Mucosa of gallbladder (tissue), 1 donor: Measurements from ENCODE around the gene MAP3K5. TPM values are rescaled to one million over a fixed set of nuclear protein-coding genes. Genes with fewer than 3 reads are reported as not detected.
"Not testable (repeated sequence)": the region's sequence is repeated elsewhere in the genome, so short reads cannot be mapped to it uniquely, and the experiment has no call there.

Source experiments
- DNase-seq: peaks from one replicate; pipeline ENCODE4 v3.0.0-alpha.2; 2020; ENCODE audit warnings: low spot score
- total RNA-seq: library from RNA; stranded (reverse); gene quantifications from one replicate; pipeline ENCODE4 v1.2.1, GENCODE V29; 2021
- donor health status: DM: no; HTN: no; CAD: no.

The MAP3K5 gene
- total RNA-seq, 1 donor from 2014 or later, result 15.9 TPM

DNA sequence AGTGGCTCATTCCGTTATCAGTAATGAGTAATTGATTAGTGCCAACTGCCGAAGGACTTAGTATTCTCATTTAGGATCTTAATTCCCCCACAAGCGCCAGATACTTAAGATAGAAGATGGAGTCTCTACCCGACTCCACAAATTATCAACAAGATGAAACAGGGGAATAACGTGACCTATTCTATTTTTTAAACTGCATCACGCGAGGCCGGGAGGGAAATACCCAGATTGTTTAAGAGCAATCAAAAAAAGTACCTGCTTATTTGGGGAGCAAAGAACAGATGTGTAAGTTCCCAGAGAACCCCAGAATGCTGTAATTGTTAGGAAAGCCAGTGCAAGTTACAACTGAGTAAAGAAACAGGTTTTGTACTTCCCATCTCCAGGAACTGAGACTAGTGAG, 1.1 kb upstream of the MAP3K5 start:
- DNase-seq, result no peak

DNA sequence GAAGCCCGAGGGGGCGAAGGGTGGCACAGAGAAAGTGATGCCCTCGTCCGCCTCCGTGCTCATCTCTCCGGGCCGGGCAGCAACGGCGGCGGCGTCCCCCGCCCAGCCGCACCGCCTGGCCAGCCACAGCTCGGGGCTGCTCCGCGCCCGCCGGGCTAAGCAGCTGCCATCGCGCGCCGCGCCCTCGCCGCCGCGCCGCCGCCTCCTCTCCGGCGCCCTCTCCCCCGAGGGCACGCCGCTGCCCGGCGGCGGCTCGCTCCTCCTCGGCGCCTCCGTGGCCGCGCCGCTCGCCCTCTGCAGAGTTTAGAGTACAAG, 225 bp downstream of the MAP3K5 start:
- no peak for DNase-seq

DNA sequence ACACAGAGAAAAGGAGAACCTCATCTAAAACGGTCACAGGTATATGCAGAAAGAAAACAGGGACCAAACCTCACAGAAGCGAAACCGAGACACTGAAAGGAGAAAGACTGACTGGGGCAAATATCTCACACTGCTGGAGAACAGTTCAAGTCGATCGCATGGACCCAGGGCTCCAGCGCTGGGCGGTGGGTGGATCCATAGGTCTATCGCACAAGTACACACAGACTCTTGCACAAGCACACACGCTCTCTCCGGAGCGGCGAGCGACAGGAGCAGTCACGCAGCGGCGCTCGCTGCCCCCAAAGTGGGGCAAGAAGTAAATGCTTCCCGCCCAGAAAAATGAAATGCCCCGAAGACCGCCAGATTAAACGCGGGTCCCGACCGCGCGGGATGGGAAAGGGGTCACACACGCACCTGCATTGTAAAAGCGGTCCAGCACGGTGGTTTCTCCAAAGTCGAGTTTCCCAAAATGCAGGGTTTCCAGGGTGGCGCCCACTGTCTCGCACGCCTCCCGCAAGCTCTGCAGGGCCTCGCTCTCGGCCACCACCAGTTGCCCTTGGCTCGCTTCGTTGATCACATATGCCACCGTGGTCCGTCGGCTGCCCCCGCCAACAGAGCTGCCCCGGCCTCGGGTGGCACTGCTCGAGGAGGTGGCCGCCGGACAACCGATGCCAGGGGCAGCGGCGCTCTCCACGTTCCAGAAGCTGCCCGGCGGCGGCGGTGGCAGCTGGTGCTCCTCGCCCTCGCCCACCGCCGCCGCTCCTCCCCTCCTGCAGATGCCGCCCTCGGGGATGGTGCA, 782 bp downstream of the MAP3K5 start:
- DNase-seq, result peak; percentile 67

DNA sequence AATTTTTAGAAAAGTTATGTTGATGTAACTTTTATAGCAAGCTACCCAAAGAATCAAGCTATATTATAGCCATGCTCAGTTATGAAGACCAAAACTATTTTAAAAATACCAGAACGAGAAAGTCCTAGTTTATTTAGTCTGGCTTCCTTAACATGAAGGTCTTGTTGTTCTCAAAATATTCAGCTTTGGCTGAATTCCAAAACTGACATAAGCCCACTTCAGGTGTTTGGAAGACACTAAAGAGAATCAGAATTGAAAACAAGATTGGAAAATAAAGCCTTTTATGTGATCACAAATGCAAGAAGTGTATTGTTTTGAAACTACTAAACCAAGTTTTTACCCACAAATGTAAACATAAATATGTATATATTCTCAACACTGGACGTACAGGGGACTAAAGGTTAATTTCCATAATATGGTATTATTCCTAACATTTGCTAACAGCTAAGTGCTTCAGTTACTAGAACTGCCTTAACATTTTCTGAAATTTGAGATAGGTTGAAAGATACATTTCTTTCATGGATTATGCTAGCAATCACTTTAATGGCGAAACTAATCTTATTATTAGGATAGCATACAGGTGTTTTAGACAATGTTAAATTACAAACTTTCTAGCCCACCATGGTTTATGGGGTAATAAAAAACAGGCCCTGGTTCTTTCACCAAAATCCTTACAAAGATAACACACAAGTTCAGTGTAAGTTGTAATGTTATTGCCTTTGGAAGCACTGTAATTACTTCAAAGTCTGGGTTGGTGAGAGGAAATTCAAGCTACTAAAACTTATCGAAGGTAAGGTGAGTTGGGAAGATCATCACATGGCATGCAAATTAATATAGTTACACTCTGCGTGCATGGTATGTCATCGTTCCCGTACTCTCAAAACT, 1.6 kb downstream of the MAP3K5 start:
- no peak for DNase-seq

DNA sequence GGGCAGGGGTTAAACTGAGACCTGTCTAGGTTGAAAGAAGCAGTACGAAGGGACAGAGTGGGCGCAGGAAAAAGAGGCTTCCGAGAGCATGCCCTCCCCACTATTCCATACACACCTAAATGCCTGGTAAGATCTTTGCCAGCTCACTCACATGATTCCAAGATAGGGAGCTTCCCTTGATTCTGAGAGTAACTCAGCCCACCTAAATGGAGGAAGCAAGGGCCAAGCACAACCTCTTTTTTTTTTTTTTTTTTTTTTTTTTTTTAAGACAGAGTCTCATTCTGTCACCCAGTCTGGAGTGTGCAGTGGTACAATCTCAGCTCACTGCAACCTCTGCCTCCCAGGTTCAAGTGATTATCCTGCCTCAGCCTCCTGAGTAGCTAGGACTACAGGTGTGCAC, 2.8 kb downstream of the MAP3K5 start:
- not testable (repeated sequence) for DNase-seq

DNA sequence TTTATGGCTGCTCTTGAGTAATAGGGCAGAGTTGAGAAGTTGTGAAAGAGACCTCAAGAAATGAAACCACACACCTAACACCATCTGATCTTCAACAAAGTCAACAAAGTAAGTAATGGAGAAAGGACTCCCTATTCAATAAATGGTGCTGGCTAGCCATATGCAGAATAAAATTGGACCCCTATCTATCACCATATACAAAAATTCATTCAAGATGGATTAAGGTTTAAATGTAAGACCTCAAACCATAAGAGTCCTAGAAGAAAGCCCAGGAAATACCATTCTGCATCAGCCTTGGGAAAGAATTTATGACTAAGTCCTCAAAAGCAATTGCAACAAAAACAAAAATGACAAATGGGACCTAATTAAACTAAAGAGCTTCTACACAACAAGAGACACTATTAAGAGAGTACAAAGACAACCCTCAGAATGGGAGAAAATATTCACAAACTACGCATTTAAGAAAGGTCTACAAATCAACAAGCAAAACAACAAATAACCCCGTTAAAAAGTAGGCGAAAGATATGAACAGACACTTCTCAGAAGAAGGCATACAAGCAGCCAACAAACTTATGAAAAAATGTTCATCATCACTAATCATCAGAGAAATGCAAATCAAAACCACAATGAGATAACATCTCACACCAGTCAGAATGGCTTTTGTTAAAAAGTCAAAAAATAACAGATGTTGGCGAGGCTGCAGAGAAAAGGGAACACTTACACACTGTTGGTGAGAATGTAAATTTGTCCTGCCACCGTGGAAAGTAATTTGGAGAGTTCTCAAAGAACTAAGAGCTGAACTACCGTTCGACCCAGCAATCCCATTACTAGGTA, 4.0 kb downstream of the MAP3K5 start:
- no peak for DNase-seq

DNA sequence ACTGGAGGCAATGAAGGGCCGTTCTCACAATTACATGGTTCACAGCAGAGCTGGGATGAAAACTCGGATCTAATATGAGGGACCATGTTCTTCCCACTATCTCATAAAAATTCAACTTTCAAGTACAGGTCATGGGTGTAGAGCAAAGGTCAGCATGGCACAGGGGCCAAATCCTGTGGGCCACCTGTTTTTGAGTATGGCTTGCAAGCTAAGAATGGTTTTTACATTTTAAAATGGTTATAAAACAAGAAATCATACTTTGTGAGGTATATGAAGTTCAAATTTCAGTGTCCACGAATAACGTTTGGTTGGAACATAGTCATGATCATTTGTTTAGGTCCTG, 4.6 kb downstream of the MAP3K5 start:
- no peak for DNase-seq

DNA sequence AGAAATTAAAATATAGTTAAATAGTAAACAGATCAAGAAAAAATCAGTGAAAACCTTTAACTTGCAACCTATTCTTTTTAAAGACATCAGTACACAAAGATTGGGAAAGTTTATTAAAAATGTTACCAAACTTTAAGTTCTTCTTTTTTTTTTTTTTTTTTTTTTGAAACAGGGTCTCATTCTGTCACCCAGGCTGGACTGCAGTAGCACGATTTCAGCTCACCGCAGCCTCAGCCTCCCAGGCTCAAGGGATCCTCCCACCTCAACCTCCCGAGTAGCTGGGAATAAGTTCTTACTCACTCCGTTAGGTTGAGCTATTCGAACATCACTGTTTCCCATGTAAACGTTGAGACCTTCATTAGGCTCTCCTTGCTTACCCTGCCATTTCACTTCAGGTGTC, 5.6 kb downstream of the MAP3K5 start:
- no peak for DNase-seq

DNA sequence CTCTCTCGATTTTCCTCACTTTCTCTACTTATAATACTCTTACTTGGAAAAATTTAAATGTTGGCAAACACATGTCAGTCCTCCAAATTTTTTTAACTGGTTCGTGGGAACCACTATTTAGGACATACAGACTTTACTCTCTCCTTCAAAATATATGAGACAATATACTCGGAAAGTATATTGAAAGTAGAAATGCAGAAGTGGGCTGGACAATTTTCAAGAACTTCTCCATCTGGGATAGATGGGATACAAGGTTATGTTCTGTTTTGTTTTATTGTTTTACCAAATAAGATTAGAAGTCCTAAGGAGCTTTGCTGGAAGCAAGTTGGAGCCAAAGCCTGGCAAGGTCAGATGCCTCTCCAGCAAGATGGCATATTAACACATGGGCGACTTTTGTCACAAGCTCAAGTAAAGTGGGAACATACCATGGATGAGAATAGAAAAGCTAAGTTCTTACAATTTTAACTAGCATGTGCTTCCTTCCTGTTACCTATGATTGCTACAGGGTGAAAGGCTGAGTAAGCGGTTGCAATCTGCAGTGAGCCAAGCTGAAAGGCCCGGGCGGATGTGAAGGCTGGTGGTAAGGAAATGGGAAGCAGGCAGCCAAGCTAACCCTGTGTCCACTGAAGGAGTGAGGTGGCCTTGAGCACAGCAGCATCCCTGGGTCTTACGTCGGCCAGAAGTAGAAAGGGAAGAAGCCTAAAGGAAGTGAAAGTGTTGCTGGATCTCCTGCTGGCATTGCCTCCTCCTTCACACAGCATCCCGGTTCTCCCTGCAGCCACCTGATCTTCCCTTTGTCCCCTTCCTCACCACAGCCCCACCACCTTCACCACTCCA, 7.1 kb downstream of the MAP3K5 start:
- peak; percentile 41 for DNase-seq

DNA sequence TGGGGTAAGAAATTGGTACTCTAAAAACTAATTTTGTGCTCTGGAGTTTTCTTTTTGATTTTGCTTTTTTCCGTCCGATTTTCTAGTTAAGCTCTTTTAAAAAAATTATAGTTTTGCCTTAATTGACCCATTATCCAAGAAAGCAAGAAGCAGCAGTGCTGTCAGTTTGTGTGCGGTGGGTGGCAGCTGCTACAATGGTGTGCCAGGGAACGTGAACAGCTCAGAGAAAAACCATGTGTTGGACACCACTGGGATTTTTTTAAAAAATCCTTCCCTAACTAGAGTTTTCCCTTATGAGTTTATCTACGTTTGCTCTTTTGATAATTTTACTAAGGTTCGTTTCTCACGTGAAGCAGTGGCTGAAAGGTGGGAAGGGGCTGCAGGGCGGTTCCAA, 8.0 kb downstream of the MAP3K5 start:
- no peak for DNase-seq

DNA sequence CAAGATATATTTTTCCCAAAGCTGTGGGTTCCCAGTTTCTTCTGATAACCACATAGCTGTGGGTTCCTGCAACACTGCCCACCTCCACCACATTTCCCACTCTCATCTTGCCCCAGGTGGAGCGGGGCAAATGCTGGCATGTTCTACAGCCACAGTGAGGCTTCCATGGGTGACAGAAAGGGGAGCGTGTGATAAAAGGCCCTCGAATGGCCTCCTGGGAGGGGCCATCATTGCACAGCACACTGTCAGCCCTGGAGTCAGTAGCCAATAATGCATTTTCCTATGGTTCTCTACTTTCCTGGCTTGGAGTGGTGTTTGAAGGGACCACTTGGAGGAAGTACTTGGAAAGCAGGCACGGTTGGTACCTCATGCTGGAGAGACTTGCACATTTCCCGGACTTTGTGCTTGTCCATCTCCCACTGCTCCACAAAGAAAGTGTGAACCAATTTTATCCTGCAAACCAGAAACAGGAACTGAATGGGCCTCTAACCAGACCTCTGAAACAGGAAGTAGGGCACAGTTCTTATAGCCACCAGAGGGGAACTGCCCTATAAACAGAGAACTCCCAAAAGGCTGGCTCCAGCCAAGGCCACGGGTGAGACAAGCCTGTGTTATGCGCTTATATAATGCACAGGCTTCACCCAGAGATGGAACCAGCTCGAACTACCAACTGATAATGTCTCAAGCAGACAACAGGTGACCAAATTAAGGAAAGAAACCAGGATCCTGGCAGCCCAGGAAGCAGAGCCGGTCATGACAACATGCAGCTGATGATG, 8.6 kb downstream of the MAP3K5 start:
- no peak for DNase-seq

DNA sequence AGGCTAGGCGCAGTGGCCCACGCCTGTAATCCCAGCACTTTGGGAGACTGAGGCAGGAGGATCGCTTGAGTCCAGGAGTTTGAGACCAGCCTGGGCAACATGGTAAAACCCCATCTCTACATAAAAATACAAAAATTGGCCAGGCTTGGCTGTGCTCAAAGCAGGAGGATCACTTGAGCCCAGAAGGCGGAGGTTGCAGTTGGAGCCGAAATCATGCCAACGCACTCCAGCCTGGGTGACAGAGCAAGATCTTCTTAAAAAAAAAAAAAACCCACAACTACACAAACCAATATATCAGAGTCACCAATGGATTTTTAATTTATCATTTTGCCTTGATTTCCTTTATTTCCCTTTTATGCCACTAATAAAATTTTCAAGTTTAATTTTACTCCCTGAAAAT, 9.3 kb downstream of the MAP3K5 start:
- no peak for DNase-seq

DNA sequence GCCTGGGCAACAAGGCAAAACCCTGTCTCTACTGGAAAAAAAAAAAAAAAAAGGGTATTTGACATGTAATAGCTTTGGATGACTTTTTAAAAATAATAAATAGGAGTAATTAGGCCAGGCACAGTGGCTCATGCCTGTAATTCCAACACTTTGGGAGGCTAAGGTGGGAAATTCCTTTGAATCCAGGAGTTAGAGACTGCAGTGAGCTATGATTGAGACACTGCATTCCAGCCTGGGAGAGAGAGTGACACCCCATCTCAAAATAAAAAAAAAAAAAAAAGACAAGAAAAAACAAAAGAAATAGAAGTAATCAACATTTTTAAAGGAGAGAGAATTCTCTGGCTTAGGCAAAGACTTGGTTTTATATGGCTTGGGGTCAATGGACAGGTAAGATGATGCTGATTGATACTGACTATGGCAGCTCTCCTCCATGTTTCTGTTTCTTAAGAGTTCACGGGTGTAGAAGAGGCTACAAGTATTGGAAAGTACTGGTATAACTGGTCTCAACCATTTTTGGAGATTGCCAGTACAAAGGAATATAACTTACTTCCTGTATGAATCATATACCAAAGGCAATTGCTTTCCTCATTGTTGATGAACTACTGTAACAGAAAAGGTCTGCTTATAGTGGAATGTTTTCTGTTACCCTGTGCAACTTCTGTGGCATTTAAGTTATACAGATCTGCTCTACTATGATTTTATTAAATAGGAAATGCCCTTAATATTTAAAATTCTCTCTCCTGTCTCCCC, 10.1 kb downstream of the MAP3K5 start:
- no peak for DNase-seq

DNA sequence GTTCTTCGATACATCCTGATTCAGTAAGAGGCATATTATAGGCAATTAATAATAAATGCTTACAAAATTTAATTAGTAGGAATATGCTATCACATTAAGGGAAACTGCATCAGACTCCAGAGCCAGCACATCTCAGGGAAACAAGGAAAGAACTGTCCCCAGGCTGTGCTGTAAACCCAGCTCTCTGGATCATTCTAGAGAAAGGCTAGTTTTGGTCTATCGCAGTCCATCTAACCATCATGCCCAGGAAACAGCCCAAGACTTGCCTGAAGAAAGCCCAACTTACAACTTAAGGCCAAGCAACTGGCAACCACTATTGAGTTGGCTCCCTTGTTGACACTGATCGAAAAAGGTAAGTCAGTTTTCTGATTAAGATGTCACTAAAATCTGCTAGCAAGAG, 11.3 kb downstream of the MAP3K5 start:
- DNase-seq, result no peak

DNA sequence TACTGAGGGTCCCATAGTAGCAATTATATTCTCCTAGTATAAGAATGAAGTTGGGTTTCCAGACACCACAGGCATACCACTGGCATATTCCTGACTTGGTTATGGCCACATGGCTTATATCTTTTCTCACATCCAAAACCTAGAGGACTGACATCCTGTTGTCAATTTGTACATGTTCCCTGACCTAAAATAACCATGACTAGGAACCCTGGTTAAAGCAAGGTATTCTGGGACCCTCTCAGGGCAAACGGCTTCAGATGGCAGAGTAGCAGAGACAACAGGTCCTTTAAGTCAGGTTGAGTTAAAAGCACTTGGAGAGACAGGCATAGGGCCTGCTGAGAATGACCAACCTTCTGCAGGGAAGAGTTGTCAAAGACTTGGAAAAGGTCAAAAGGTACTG, 12.6 kb downstream of the MAP3K5 start:
- DNase-seq, result no peak

DNA sequence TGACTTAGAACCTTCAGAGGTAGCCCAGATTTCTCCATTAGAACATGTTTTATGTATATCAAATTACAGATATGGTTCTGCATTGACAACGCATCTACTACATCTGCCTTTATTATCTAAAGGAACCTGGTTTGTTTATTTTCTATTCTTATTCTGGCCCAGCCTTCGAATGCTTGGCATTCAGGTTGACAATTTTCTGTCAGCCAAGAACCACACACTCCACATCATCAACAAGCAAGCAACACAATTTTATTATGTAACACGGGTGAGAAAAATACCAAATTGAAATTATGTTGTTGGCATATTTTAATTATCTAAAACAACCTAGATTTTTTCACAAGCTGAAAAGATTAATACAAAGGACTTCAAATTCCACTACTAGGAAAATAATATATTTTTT, 14.6 kb downstream of the MAP3K5 start:
- no peak for DNase-seq

DNA sequence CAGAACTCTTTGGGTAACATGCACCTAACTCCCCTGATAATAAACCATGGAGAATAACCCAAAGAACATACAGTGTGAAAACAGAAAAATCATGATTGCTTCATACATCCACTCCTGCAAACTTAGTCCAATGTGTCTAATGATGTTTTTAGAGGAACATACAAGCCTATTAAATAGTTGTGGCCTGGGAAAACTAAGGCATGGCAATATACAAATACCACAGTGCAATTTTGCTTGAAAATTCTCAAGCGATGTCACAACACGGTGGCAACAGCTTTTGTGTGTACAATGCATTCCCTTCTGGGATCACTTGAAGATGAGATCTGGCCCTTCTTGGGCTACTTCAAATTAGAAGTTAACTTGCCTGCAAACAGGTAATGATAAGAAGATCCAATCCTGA, 16.7 kb downstream of the MAP3K5 start:
- DNase-seq, result no peak

DNA sequence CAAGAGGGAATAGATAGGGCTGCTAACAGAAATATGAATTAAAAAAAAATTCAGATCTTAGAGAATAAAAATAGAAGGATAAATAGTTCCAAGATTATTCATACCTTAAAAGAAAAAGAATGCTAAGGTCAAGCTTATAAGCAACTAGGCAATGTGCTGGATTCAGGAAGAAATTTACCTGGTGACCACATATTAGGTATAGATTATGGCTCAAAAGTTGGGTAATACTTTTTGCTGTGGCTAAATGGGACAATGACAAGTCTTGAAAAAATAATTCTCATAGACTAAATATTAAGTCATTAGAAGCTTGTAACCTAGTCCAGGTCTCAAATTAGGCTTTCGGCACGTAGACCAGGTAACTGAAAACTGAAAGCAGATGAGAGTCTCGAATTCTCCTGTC, 17.2 kb downstream of the MAP3K5 start:
- no peak for DNase-seq

DNA sequence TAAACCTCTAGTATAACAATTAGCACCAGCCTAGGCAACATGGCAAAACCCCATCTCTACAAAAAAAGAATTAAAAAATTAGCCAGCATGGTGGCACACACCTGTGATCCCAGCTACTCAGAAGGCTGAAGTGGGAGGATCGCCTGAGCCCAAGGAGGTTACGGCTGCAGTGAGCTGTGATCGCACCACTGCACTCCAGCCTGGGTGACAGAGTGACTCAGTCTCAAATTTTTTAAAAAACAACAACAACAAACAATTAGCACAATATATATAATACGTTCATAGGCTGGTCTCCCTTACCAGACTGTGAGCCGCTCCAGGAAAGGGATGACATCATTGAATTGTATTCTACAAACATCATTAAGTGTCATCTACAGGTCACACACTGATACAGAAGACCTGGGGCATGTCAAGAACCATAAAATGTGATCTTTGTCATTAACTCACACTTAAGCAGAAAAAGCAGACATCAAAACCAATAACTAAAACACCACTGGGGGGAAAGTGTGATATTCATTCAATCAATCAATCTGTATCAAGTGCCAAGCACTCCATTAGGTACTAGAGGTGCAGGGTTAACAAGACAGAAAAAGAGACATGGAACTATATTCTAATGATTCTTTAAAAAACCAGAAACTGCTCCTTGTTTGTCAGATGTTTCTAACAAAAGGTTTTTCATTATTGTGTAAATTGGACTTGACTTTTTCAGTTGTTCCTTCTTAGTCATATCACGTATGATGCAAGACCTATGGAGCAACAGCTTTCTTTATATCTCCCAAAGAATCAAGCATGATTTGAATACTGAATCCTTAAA, 17.8 kb downstream of the MAP3K5 start:
- no peak for DNase-seq
